CD8-positive, alpha-beta memory T cell (primary cell): ENCODE measurements around the gene PAN2. TPM values are rescaled to one million over a fixed set of nuclear protein-coding genes. Genes with fewer than 3 reads are reported as not detected.

Experiments
- CTCF ChIA-PET: fragments of 350-600 bp; sonication (Branson Sonifier 250); formaldehyde crosslinking; loops from one replicate; lab custom pipeline; 2021; ENCODE audit warnings: antibody characterized with exemption; lab: Charles Lee
- POLR2A ChIA-PET: fragments of 350-600 bp; sonication (Branson Sonifier 250); formaldehyde crosslinking; loops from one replicate; lab custom pipeline; 2021; ENCODE audit warnings: antibody characterized with exemption; lab: Charles Lee
- DNase-seq, 5 donors: peaks; one replicate each; pipeline versions ENCODE4 v3.0.0 to v3.0.0-alpha.2; 2020 to 2022; ENCODE audit warnings: mixed read lengths in 1 of 5
- H3K27ac ChIP-seq: one replicate; pipeline ENCODE4 v1.7.0; 2013; ENCODE audit warnings: low read depth, mild to moderate bottlenecking, low read length, moderate library complexity
- H3K27me3 ChIP-seq: 2 replicates; pipeline ENCODE4 v1.7.0; 2013; ENCODE audit warnings: low read length, mild to moderate bottlenecking; ENCODE audit not compliant: insufficient read depth, poor library complexity, severe bottlenecking
- H3K36me3 ChIP-seq: 2 replicates; pipeline ENCODE4 v1.7.0; 2013; ENCODE audit warnings: mild to moderate bottlenecking, low read length, moderate library complexity; ENCODE audit not compliant: insufficient read depth
- H3K4me1 ChIP-seq: 2 replicates; pipeline ENCODE4 v1.7.0; 2013; ENCODE audit warnings: mild to moderate bottlenecking, low read length, moderate library complexity; ENCODE audit not compliant: insufficient read depth
- H3K4me3 ChIP-seq: 2 replicates; pipeline ENCODE4 v1.7.0; 2013; ENCODE audit warnings: mild to moderate bottlenecking, low read length
- H3K9me3 ChIP-seq: 2 replicates; pipeline ENCODE4 v1.7.0; 2013; ENCODE audit warnings: mild to moderate bottlenecking, low read length
- H3K27ac Mint-ChIP-seq, 8 donors: one replicate each; pipeline ENCODE4 v1.8.0; 2020 to 2021; ENCODE audit warnings: mixed read lengths in 8 of 8, mild to moderate bottlenecking in 6 of 8, inconsistent platforms in 3 of 8, moderate library complexity in 3 of 8
- H3K27me3 Mint-ChIP-seq, 2 donors: one replicate each; pipeline ENCODE4 v1.8.0; 2020 to 2021; ENCODE audit warnings: mixed read lengths in 2 of 2, mild to moderate bottlenecking in 1 of 2, moderate library complexity in 1 of 2
- H3K36me3 Mint-ChIP-seq, 3 donors: one replicate each; pipeline ENCODE4 v1.8.0; 2020 to 2021; ENCODE audit warnings: mixed read lengths in 3 of 3, inconsistent platforms in 1 of 3, mild to moderate bottlenecking in 1 of 3
- H3K4me1 Mint-ChIP-seq, 3 donors: one replicate each; pipeline ENCODE4 v1.8.0; 2020 to 2021; ENCODE audit warnings: mixed read lengths in 3 of 3, inconsistent platforms in 1 of 3, mild to moderate bottlenecking in 1 of 3
- H3K4me3 Mint-ChIP-seq, 7 donors: one replicate each; pipeline ENCODE4 v1.8.0; 2020 to 2021; ENCODE audit warnings: mixed read lengths in 7 of 7, mild to moderate bottlenecking in 6 of 7, moderate library complexity in 4 of 7, inconsistent platforms in 2 of 7
- H3K9me3 Mint-ChIP-seq, 5 donors: one replicate each; pipeline ENCODE4 v1.8.0; 2020 to 2022; ENCODE audit warnings: mixed read lengths in 5 of 5, mild to moderate bottlenecking in 3 of 5, moderate library complexity in 2 of 5, inconsistent platforms in 1 of 5
- polyA plus RNA-seq: library from polyadenylated mRNA; unstranded; fragments of 300-500 nt; fragmentation: Illumina TruSeq; gene quantifications from one replicate; pipeline ENCODE4 v1.2.3, GENCODE V29; 2021
- total RNA-seq, 2 experiments: library from RNA; stranded (reverse); gene quantifications; one replicate each; pipeline ENCODE4 v1.2.3, GENCODE V29; 2021

PAN2 gene
- total and polyA plus RNA-seq, 3 experiments from 2014 or later = 5.4 to 40.4 (median 36.6) TPM

- Histone ChIP-seq H3K27ac (no peak overlapping the region), H3K4me3 (no peak overlapping the region), H3K4me1 (no peaks in the 10 kb centered on the region), H3K9me3 (no peaks in the 10 kb centered on the region), H3K27me3 (no peaks in the 10 kb centered on the region), H3K36me3 (no peaks in the 10 kb centered on the region)
- no peak for DNase-seq
- H3K4me3 Mint-ChIP-seq = no peak overlapping the region
- POLR2A ChIA-PET = no interaction called here
- H3K9me3 Mint-ChIP-seq = no peaks in the 10 kb centered on the region
- CTCF ChIA-PET = no interaction called here
- H3K4me1 Mint-ChIP-seq = no peaks in the 10 kb centered on the region
- peaks cover 0 to 6% (median 0%) of the 10 kb centered on the region in 3 donors for H3K36me3 Mint-ChIP-seq
- H3K27me3 Mint-ChIP-seq = peaks cover 5 to 8% of the 10 kb centered on the region in 2 donors
- H3K27ac Mint-ChIP-seq = no peak overlapping the region
These were observed 39.7 kb upstream of the PAN2 start for GRCh38 chr12:56373515-56373914.

GRCh38 chr12:56366948-56367347 is 33.1 kb upstream of the PAN2 start:
- POLR2A ChIA-PET = no interaction called here
- Mint-ChIP-seq H3K36me3 (no peaks in the 10 kb centered on the region), H3K9me3 (no peaks in the 10 kb centered on the region), H3K27me3 (peaks cover 2 to 8% of the 10 kb centered on the region in 2 donors), H3K27ac (no peak overlapping the region), H3K4me3 (no peak overlapping the region), H3K4me1 (no peaks in the 10 kb centered on the region)
- Histone ChIP-seq H3K27ac (no peak overlapping the region), H3K27me3 (no peaks in the 10 kb centered on the region), H3K4me1 (no peaks in the 10 kb centered on the region), H3K4me3 (no peak overlapping the region), H3K36me3 (no peaks in the 10 kb centered on the region), H3K9me3 (no peaks in the 10 kb centered on the region)
- CTCF ChIA-PET = interaction anchor here (1.4 kb wide), 2 partner anchors 16 to 97 kb away, joined by 3 read pairs; no protein-coding TSS in a partner anchor
- no peak for DNase-seq

DNA sequence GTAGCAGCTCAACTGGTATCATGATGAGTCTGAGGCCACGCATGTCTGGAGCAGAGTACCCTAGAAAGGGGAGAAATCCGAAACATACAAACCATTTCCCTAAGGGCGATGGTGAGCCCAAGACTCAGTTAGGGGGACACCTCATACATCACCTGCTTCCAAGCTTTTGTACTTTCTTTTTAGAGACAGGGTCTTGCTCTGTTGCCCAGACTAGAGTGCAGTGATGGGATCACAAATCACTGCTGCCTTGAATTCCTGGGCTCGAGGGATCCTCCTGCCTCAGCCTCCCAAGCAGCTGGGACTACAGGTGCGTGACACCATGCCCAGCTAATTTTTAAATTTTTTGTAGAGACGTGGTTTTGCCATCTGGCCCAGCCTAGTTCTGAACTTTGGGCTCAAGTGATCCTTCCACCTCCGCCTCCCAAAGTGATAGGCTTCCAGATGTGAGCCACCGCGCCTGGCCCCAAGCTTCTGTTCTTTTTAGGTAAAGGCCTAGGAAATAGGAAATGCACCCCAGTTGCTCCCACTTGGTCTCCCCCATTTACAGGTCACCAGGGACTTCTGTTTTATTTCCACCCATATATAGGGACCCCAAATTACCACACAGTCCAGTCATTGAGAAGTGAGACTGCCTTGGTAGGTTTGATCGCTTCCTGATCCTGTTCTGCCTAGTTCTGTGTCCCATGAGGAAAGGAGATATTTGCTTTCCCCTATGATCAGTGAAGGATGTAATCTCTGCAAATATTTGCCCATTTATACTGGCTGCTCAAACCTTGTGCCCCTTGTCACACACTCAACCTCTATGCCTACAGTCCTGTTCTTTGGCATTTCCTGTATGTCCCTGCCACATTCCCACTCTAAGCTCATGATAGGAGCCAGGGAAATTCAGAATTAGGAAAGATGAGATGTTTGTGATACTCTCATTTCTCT is 28.6 kb upstream of the PAN2 start, which contains the start of gene APOF:
Gene APOF, minus strand, starts transcription at position 728 of the 930 bp plus-strand sequence. Its CDS starts 112 bp downstream, at position 616.
- Histone ChIP-seq H3K4me3 (no peak within 1 kb of the TSS), H3K36me3 (no peaks in the 10 kb centered on the region), H3K27me3 (no peaks in the 10 kb centered on the region), H3K27ac (no peak within 1 kb of the TSS), H3K4me1 (peaks cover 28% of the 10 kb centered on the region), H3K9me3 (no peaks in the 10 kb centered on the region)
- ChIA-PET POLR2A (no interaction called here), CTCF (interaction anchor here (5.1 kb wide), 1 partner anchor 102 kb away, joined by 29 read pairs; no protein-coding TSS in a partner anchor)
- no peaks in the 10 kb centered on the region for H3K9me3 Mint-ChIP-seq
- no peak for DNase-seq
- peaks cover 2 to 5% of the 10 kb centered on the region in 2 donors for H3K27me3 Mint-ChIP-seq
- peaks cover 0 to 13% (median 0%) of the 10 kb centered on the region in 3 donors for H3K36me3 Mint-ChIP-seq
- peaks cover 24 to 38% (median 33%) of the 10 kb centered on the region in 3 donors for H3K4me1 Mint-ChIP-seq
- H3K4me3 Mint-ChIP-seq = peak within 1 kb of the TSS; percentile 55 to 99 (median 95)
- peak within 1 kb of the TSS in 6 of 8 donors; percentile 61 to 97 (median 94) for H3K27ac Mint-ChIP-seq

- DNase-seq = no peak
- H3K4me3 ChIP-seq = no peak overlapping the region
- Mint-ChIP-seq H3K36me3 (peaks cover 0 to 15% (median 0%) of the 10 kb centered on the region in 3 donors), H3K27me3 (no peaks in the 10 kb centered on the region), H3K4me3 (peak overlapping the region; percentile 90 to 99 (median 96)), H3K4me1 (peaks cover 24 to 40% (median 33%) of the 10 kb centered on the region in 3 donors), H3K27ac (peak overlapping the region; percentile 61 to 98 (median 94)), H3K9me3 (no peaks in the 10 kb centered on the region)
- POLR2A ChIA-PET = interaction anchor here (3.2 kb wide), 1 partner anchor 23 kb away, joined by 49 read pairs; the partner anchor contains the start of gene IL23A
- no peak overlapping the region for H3K27ac ChIP-seq
- no peaks in the 10 kb centered on the region for H3K9me3 ChIP-seq
- H3K4me1 ChIP-seq = peaks cover 28% of the 10 kb centered on the region
- H3K36me3 ChIP-seq = no peaks in the 10 kb centered on the region
- no peaks in the 10 kb centered on the region for H3K27me3 ChIP-seq
- CTCF ChIA-PET = interaction anchor here (0.8 to 5.1 kb wide), 3 partner anchors 11 to 102 kb away, joined by 3 to 29 read pairs (median 8); no protein-coding TSS in a partner anchor
These were observed 27.8 kb upstream of the PAN2 start for GRCh38 chr12:56361487-56362129.

DNA sequence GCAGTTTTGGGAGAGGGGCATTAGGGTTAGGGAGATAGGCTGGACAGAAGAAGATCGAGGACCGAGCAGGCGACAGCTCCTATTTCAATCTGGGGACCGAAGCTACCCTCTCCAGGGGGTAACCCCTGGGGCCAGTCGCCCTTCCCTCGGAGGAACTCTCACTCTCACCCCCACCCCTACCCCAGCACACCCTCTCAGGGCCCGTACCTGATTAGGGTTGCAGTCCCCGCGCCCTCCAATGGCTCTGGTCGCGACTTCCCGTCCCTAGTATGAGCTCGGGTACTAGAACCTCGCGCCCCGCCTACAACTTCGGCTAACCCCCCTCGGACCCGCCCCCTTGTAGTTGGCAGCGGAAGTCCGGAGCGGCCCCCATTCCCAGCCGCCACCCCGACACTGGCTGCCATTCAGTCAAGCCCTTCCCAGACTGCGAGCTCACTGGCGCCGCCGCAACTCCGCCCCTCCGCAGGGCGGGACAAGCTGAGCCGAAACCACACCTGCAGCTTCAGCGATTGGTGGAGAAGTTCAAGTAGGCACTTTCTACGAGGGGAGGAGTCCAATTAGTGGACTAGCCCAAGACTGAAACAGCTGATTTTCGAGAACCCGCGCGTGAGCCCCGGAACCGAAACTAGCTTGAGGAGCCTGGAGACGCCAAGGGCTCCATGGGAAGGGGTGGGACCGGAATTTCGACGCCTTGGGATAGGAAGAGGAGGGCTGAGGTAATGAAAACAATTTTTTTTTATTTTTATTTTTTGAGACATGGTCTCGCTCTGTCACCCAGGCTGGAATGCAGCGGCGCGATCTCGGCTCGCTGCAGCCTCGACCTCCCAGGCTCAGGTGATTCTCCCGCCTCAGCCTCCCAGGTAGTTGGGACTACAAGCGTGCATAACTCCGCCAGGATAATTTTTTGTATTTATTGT is 26.3 kb upstream of the PAN2 start, which contains the start of gene STAT2:
Gene STAT2, minus strand, starts transcription at position 257 of the 917 bp plus-strand sequence. CDS start 3,536 bp downstream, outside the sequence.
- ChIA-PET CTCF (interaction anchor here (0.6 to 5.1 kb wide), 22 partner anchors 9 to 622 kb away, joined by 3 to 49 read pairs (median 3); partner anchors contain the start of genes CNPY2, COQ10A, IL23A and PAN2), POLR2A (interaction anchor here (0.5 to 3.2 kb wide), 21 partner anchors 8 to 543 kb away, joined by 3 to 49 read pairs (median 5); partner anchors contain the start of genes CNPY2, ESYT1, IL23A and ORMDL2)
- no peaks in the 10 kb centered on the region for H3K9me3 Mint-ChIP-seq
- H3K4me1 ChIP-seq = peaks cover 28% of the 10 kb centered on the region
- H3K27ac ChIP-seq = peak within 1 kb of the TSS; percentile 91
- peaks cover 12% of the 10 kb centered on the region for H3K36me3 ChIP-seq
- H3K27ac Mint-ChIP-seq = peak within 1 kb of the TSS; percentile 61 to 98 (median 96)
- peaks cover 26 to 45% (median 33%) of the 10 kb centered on the region in 3 donors for H3K4me1 Mint-ChIP-seq
- no peaks in the 10 kb centered on the region for H3K9me3 ChIP-seq
- peak within 1 kb of the TSS; percentile 90 to 99 (median 96) for H3K4me3 Mint-ChIP-seq
- no peaks in the 10 kb centered on the region for H3K27me3 ChIP-seq
- H3K27me3 Mint-ChIP-seq = no peaks in the 10 kb centered on the region
- DNase-seq = peak; percentile 99 to 100 (median 99)
- H3K4me3 ChIP-seq = peak within 1 kb of the TSS; percentile 96
- H3K36me3 Mint-ChIP-seq = peaks cover 0 to 29% (median 4%) of the 10 kb centered on the region in 3 donors

DNA sequence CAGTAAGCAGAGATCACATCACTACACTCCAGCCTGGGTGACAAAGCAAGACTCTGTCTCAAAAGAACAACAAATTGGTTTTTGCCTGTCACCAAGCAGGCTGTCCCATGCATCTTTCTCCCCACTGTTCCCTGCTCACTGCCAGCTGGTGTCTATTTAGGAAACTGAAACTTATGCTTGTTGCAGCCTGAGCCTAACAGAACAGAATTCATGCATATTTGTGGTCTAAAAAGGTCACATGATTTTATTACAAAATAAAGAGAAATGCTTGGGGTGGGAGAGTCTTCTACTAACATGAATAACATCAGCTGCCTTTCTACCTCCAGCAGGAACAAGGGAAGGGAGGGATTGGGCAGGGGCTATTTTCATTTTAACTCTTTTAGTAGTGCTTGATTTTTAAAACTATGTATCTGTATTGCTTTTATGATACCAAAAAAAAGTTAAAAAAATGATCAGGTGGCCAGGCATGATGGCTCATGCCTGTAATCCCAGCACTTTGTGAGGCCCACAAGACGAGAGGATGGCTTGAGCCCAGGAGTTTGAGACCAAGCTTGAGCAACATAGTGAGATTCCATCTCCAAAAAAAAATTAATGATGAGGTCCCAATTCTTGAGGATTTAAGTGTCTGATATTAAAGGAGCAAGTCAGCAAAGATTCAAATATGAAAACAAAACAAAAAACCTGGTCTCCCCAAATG is 25.2 kb upstream of the PAN2 start:
- H3K27me3 ChIP-seq = no peaks in the 10 kb centered on the region
- ChIA-PET POLR2A (interaction anchor here (0.5 to 3.2 kb wide), 13 partner anchors 12 to 1858 kb away, joined by 3 to 49 read pairs (median 6); partner anchors contain the start of genes CNPY2, ESYT1, IL23A and ORMDL2), CTCF (interaction anchor here (1.0 to 5.1 kb wide), 12 partner anchors 10 to 621 kb away, joined by 3 to 49 read pairs (median 4); partner anchors contain the start of genes IL23A and PAN2)
- Mint-ChIP-seq H3K27ac (peak overlapping the region; percentile 61 to 98 (median 96)), H3K27me3 (no peaks in the 10 kb centered on the region), H3K4me1 (peaks cover 26 to 45% (median 33%) of the 10 kb centered on the region in 3 donors), H3K4me3 (peak overlapping the region; percentile 90 to 99 (median 96)), H3K9me3 (no peaks in the 10 kb centered on the region), H3K36me3 (peaks cover 0 to 40% (median 7%) of the 10 kb centered on the region in 3 donors)
- H3K9me3 ChIP-seq = no peaks in the 10 kb centered on the region
- peak overlapping the region; percentile 91 for H3K27ac ChIP-seq
- H3K36me3 ChIP-seq = peaks cover 24% of the 10 kb centered on the region
- peaks cover 28% of the 10 kb centered on the region for H3K4me1 ChIP-seq
- H3K4me3 ChIP-seq = peak overlapping the region; percentile 96
- DNase-seq = no peak
